ENCODE measurements around the gene GIT1.

Gene GIT1

DNA sequence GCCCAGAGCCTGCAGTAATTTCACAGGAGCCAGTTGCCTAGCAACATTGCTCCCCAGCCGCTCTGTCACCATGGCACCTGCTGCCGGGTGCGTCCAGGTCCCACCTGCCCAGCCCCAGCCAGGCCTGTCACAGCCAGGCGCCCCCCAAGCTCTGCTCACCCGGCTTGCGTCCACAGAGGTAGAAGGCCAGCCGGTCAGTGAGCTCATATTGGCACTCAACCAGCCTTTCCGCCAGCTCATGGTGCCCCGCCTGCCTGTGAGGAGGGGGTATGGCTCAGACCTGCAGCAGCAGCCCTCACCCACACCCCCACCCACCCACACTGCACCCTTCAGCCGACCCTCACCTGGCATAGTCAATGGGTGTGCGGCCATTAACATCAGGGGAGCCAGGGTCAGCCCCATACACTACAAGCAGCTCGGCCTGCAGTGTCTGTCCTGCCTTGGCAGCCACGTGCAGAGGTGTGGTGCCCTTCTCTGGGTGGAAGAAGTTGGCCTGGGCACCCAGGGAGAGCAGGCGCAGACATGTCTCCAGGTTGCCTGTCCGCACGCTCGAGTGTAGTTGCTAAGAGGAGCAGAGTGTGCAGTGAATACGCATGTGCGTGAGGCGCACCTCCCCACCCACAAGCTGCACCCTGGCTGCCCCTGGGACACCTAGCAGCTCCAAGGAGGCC is 7.7 kb downstream of the GIT1 start:
- no peak overlapping the region for H3K27ac ChIP-seq
- TF ChIP-seq, protein P1, sequence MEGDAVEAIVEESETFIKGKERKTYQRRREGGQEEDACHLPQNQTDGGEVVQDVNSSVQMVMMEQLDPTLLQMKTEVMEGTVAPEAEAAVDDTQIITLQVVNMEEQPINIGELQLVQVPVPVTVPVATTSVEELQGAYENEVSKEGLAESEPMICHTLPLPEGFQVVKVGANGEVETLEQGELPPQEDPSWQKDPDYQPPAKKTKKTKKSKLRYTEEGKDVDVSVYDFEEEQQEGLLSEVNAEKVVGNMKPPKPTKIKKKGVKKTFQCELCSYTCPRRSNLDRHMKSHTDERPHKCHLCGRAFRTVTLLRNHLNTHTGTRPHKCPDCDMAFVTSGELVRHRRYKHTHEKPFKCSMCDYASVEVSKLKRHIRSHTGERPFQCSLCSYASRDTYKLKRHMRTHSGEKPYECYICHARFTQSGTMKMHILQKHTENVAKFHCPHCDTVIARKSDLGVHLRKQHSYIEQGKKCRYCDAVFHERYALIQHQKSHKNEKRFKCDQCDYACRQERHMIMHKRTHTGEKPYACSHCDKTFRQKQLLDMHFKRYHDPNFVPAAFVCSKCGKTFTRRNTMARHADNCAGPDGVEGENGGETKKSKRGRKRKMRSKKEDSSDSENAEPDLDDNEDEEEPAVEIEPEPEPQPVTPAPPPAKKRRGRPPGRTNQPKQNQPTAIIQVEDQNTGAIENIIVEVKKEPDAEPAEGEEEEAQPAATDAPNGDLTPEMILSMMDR (IDR thresholded peaks at IDR 0.05; ENCODE audit: low read depth, low read length): no peak
- no peak overlapping the region for H3K4me3 ChIP-seq (ENCODE audit: low read depth, low read length)
- H3K36me3 ChIP-seq: peaks cover 57% of the 10 kb centered on the region
- no peaks in the 10 kb centered on the region for H3K9me3 ChIP-seq (ENCODE audit: severe bottlenecking)
- H3K27me3 ChIP-seq (ENCODE audit: insufficient read depth, low read depth, severe bottlenecking): no peaks in the 10 kb centered on the region
- DNase-seq: no peak

DNA sequence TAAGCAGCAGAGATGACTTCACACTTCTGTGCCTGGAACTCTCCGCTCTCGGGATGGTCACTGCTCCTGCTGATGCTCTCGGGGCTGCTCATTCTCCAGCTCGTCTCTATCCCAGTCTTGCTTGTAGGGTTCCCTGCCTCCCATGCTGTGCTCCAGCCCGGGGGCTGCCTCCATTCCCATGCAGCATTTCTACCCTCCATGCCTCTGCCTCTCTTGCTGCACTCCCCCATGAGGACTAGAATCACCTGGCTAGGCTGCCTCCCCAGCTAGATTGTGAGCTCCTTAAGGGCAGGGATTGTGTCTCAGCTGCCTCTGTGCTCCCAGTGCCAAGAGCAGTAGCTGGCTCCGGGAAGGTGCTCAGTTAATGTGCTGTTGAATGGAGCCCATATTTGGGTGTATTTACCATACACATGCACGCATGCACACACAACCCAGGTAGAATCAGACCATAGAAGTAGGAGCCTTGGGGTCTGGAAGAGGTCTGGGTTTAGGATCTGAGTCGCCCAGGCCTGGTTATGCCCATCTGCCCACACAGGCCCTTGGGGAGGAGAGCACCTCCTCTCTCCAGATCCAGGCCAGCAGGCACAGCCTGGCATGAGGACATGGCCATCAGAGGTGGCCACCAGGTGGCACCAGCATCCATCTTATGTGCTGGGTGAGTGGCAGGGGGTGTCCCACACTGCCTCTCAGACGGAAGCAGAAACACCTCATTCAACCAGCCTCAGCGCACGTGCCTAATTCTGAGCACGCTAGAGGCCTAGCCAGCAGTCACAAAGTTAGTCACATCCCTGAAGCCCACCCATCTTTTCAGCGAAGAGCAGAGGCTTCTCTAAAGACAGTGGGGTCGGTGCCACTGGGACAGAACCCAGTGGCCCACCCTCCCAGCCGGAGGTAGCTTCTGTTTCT is 9.3 kb downstream of the GIT1 start:
- Histone ChIP-seq H3K4me3 (ENCODE audit: low read depth, low read length) (no peak overlapping the region), H3K36me3 (peaks cover 72% of the 10 kb centered on the region), H3K27me3 (ENCODE audit: insufficient read depth, low read depth, severe bottlenecking) (no peaks in the 10 kb centered on the region), H3K9me3 (ENCODE audit: severe bottlenecking) (no peaks in the 10 kb centered on the region), H3K27ac (no peak overlapping the region)
- TF ChIP-seq, protein P1 (IDR thresholded peaks at IDR 0.05; ENCODE audit: low read depth, low read length): peak; percentile 96
- DNase-seq: peak; percentile 83

DNA sequence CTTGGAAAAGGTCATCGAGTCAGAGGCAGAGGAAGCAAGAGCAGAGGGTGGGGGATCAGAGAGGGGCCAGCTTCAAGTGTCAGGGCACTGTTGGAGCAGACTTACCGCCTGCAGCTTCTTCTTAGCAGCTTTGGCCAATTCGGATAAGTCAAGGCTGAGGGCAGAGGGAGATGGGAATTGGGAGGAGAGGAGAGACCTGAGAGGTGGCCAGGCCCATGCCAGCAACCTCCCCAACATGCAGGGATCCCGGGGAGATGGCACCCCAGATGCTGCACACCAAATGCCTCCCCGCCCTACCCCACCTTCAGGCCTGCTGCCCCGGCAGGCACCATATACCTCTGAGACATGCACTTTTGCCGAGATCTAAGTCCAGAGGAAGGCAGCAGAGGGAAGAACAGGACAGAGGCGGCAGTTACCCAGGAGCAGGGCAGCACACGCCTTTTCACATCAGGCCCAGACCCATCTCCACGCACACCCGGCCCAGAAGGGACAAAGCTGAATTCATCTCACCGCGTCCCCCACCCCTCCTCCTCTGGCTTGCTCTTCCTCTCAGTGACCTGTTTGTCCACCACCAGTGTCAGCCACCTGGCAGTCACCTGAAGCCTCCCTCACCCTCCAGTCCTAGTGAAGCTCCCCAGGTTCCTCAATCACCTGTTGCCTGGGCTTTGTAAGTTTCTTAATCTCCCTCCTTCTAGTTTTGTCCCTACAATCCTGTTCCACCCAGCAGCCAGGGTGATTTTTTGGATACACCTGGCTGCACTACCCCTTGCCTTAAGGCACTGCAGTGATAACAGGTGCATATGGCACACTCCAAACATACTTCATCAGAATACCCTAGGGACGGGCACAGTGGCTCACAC is 10.6 kb downstream of the GIT1 start:
- DNase-seq: no peak
- Histone ChIP-seq H3K9me3 (ENCODE audit: severe bottlenecking) (no peaks in the 10 kb centered on the region), H3K27me3 (ENCODE audit: insufficient read depth, low read depth, severe bottlenecking) (no peaks in the 10 kb centered on the region), H3K4me3 (ENCODE audit: low read depth, low read length) (no peak overlapping the region), H3K36me3 (peaks cover 83% of the 10 kb centered on the region), H3K27ac (no peak overlapping the region)
- TF ChIP-seq, protein P1 (IDR thresholded peaks at IDR 0.05; ENCODE audit: low read depth, low read length): no peak

DNA sequence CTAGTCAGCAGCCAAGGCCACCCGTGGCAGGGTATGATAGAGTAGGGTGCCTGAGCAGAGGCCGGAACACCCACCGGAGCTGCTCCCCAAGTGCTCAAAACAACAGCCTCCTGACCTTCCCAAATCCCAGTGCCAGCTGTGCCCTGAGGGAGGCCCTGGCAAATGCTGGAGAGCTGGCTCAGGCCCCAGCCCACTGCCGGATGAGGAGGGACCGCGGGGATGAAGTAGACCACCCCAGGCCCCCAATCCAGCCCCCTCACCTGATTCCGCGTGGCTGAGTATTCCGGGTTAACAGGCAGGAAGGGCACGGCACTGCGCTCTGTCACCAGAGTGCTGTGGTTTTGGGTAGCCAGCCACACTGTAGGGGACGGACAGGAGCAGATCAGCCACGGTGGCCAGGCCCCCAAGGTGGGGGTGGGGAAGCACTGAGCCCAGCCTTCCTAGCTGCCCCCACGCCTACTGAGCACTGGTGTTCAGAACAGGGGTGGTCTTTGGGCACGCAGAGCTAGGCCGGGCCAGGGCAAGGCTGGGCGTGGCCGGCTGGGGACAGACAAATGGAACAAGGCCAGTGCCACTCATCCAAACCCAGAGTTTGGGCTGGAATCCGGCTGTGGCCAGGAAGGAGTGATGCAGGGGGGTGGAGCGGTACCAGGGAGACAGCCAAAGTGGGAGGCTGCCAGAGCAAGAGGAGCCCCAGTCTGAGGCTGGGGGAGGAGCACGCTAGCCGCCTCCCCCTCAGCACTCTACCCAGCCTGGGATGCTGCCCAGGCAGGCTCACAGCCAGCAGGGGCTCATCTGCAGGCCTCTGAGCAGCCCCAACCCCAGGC is 11.8 kb downstream of the GIT1 start:
- Histone ChIP-seq H3K36me3 (peaks cover 82% of the 10 kb centered on the region), H3K27ac (no peak overlapping the region), H3K9me3 (ENCODE audit: severe bottlenecking) (no peaks in the 10 kb centered on the region), H3K4me3 (ENCODE audit: low read depth, low read length) (no peak overlapping the region), H3K27me3 (ENCODE audit: insufficient read depth, low read depth, severe bottlenecking) (no peaks in the 10 kb centered on the region)
- no peak for DNase-seq
- TF ChIP-seq, protein P1 (IDR thresholded peaks at IDR 0.05; ENCODE audit: low read depth, low read length): no peak

DNA sequence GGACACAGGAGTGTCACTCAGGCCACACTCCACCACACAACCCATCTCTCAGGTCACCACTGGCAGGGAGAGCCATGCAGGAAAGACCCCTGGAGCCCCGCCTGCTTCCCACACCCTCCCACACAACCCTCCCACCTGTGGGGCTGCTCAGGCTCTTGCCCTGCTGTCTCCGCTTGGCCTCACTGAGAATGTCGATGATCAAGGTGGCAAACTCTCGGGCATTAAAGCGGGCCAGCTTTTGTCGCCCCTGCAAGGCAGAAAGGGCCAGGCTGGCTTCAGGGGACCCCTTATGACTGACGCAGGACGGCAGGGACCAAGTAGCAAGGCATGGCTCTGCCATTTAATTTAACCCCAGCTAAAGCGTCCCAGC is 12.5 kb downstream of the GIT1 start:
- H3K27ac ChIP-seq: no peak overlapping the region
- TF ChIP-seq, protein P1 (IDR thresholded peaks at IDR 0.05; ENCODE audit: low read depth, low read length): no peak
- H3K27me3 ChIP-seq (ENCODE audit: insufficient read depth, low read depth, severe bottlenecking): no peaks in the 10 kb centered on the region
- H3K36me3 ChIP-seq: peaks cover 80% of the 10 kb centered on the region
- H3K9me3 ChIP-seq (ENCODE audit: severe bottlenecking): no peaks in the 10 kb centered on the region
- no peak for DNase-seq
- no peak overlapping the region for H3K4me3 ChIP-seq (ENCODE audit: low read depth, low read length)

Measured in WERI-Rb-1 (cell line).